Measurements from ENCODE around the gene SORCS2.

The SORCS2 gene

DNA sequence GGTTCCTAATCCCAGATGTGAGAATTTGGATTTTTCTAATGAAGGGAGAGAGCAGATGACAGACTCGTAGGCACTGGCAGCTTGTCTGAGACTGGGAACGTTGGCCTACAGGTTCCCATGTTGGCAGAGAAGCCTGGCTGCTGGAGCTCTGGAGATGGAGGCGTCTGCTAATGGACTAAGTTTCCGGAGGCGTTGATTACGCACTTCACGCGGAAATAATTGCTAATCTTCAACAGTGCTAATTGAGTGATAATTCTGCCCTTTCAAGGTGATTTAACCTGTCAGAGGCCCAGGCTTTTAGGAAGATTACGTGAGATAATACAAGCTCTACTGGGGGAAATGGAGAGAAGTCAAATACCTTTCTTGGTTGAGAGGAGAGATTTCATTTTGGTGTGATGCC lies 165.0 kb downstream of the SORCS2 start:
- TF ChIP-seq MYC (IDR thresholded peaks at IDR 0.05; ENCODE audit: low read depth, low read length) (no peak), POLR2A (IDR thresholded peaks at IDR 0.05; ENCODE audit: extremely low read depth, insufficient read length) (no peak)
- TF ChIP-seq, protein P1, sequence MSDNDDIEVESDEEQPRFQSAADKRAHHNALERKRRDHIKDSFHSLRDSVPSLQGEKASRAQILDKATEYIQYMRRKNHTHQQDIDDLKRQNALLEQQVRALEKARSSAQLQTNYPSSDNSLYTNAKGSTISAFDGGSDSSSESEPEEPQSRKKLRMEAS (IDR thresholded peaks at IDR 0.05; ENCODE audit: low read depth, low read length) = no peak
- TF ChIP-seq, protein P2, sequence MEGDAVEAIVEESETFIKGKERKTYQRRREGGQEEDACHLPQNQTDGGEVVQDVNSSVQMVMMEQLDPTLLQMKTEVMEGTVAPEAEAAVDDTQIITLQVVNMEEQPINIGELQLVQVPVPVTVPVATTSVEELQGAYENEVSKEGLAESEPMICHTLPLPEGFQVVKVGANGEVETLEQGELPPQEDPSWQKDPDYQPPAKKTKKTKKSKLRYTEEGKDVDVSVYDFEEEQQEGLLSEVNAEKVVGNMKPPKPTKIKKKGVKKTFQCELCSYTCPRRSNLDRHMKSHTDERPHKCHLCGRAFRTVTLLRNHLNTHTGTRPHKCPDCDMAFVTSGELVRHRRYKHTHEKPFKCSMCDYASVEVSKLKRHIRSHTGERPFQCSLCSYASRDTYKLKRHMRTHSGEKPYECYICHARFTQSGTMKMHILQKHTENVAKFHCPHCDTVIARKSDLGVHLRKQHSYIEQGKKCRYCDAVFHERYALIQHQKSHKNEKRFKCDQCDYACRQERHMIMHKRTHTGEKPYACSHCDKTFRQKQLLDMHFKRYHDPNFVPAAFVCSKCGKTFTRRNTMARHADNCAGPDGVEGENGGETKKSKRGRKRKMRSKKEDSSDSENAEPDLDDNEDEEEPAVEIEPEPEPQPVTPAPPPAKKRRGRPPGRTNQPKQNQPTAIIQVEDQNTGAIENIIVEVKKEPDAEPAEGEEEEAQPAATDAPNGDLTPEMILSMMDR (IDR thresholded peaks at IDR 0.05; ENCODE audit: low read depth, low read length) = no peak
- H3K4me3 ChIP-seq (ENCODE audit: low read depth, low read length) = no peak overlapping the region
- DNase-seq (ENCODE audit: low read depth) = no peak

DNA sequence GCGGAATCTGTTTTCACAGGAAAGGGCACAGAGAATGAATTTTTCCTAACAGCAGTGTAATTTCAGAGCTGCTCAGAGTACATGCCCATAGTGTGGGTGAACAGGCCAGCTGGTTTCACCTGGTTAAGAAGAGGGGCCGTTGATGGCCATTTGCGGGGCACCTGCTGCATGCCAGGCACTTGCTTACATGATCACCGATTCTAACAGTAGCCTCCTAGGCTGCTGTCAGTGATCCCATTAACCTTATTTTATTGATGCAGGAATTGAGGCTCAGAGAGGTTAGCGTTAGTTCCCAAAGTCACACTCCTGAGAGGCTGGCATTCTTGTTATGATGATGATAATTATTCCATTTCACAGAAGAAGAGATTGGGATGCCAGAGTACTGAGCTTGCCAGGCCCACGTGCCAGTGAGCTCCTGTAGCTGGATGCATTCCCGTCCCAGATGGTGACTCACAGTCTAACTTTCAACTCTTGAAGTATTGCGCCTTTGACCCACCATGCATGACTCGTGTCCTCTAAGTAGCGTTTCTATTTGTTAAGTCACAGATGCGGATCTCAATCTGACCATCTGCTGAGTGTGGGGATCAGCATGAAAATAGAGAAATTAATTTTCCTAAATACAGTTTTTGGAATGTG lies 165.9 kb downstream of the SORCS2 start:
- H3K4me3 ChIP-seq (ENCODE audit: low read depth, low read length) = no peak overlapping the region
- no peak for TF ChIP-seq MYC (IDR thresholded peaks at IDR 0.05; ENCODE audit: low read depth, low read length)
- no peak for TF ChIP-seq POLR2A (IDR thresholded peaks at IDR 0.05; ENCODE audit: extremely low read depth, insufficient read length)
- TF ChIP-seq, protein P2 (IDR thresholded peaks at IDR 0.05; ENCODE audit: low read depth, low read length) = no peak
- TF ChIP-seq, protein P1 (IDR thresholded peaks at IDR 0.05; ENCODE audit: low read depth, low read length) = no peak
- DNase-seq (ENCODE audit: low read depth) = no peak

DNA sequence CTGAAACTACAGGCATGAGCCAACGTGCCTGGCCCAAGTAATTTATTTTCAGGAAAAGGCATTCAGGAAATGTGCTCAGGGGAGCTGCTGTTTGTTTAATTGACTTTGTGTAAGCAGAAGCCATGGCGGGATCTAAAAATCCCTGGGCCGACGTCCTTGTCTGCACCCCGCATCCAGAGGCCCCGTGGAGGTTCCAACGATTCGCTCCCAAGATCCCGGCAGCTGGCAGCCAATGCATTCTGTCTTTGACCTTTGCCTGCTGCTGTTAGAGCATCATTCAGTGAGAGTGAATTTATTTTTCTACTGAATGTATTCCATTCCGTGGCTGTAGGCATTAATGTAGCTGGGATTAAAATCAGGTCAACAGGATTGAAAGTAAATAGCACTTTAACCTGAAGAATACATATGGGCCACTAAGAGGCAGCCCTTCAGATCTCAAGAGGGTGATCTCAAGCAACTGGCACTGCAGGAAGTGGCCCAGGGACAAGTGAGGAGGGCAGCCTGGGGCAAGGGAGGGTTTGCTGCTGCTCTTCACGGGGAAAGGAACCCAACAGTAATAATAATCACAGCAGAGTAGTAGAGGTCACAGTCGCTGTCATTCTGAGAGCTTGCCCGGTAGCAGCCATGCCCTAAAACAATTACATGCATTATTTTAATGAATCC lies 167.2 kb downstream of the SORCS2 start:
- DNase-seq (ENCODE audit: low read depth) = no peak
- H3K4me3 ChIP-seq (ENCODE audit: low read depth, low read length) = no peak overlapping the region
- TF ChIP-seq POLR2A (IDR thresholded peaks at IDR 0.05; ENCODE audit: extremely low read depth, insufficient read length) = no peak
- TF ChIP-seq, protein P1 (IDR thresholded peaks at IDR 0.05; ENCODE audit: low read depth, low read length) = no peak
- TF ChIP-seq MYC (IDR thresholded peaks at IDR 0.05; ENCODE audit: low read depth, low read length) = no peak
- TF ChIP-seq, protein P2 (IDR thresholded peaks at IDR 0.05; ENCODE audit: low read depth, low read length) = no peak

DNA sequence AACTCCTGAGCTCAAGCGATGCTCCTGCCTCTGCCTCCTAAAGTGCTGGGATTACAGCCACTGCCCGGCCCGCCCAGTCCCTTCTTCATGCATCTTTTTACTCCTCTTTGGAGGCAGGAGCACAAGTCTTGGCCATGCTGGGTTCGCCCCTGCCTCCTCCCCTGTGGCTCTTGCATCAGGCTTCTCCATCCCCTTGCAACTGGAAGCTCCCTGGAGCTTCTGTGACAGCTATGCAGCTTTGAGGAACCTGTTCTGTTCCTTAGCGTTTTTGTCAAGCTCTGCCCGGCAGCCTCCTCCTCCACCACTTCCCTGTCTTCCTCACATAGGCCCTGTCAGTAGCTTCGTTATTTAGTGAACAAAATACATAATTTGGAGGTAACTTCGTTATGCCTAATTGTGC lies 168.5 kb downstream of the SORCS2 start:
- DNase-seq (ENCODE audit: low read depth) = no peak
- TF ChIP-seq MYC (IDR thresholded peaks at IDR 0.05; ENCODE audit: low read depth, low read length) (no peak), POLR2A (IDR thresholded peaks at IDR 0.05; ENCODE audit: extremely low read depth, insufficient read length) (no peak)
- TF ChIP-seq, protein P2 (IDR thresholded peaks at IDR 0.05; ENCODE audit: low read depth, low read length) = no peak
- TF ChIP-seq, protein P1 (IDR thresholded peaks at IDR 0.05; ENCODE audit: low read depth, low read length) = no peak
- H3K4me3 ChIP-seq (ENCODE audit: low read depth, low read length) = no peak overlapping the region

DNA sequence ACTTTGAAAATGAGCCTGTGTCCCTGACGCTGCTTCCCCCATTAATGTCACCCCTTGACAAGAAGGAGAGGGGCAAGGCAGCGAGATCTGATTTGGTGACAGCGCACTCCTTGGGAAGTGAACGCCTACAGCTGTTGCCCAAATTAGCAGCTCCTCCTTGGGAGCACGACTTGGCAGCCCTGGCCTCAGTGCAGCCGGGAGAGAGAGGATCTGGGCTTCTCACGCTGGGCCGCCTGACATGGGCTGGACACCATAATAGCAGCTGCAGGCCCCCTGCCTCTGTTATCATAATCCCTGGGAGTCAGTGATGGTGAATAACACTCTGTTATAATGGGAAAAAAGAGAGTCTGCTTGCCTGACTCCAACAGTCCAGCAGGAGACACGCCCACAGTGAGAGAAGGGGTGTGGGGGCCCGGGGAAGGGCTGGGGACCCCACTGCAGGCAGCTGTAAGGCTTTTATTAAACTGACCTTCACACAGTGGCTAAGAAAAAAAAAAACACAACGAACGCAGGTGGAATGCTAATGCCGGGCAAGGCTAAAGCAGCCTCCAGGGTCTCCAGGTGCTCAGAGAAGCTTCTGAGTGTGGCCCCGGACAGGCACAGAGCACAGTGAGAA lies 169.1 kb downstream of the SORCS2 start:
- TF ChIP-seq, protein P2 (IDR thresholded peaks at IDR 0.05; ENCODE audit: low read depth, low read length) = no peak
- no peak for TF ChIP-seq MYC (IDR thresholded peaks at IDR 0.05; ENCODE audit: low read depth, low read length)

More for the DNA sequence above, 169.1 kb downstream of the SORCS2 start:
- DNase-seq (ENCODE audit: low read depth) = no peak
- H3K4me3 ChIP-seq (ENCODE audit: low read depth, low read length) = no peak overlapping the region
